ENCODE measurements around the gene UTS2. TPM values are rescaled to one million over a fixed set of nuclear protein-coding genes. Genes with fewer than 3 reads are reported as not detected.

The UTS2 gene
- total and polyA plus RNA-seq, 9 of the 15 experiments (the other 6 are each of a cell fraction or from before 2014, with no cell fraction given): 0.22 to 0.29 TPM; not detected in 7

DNA sequence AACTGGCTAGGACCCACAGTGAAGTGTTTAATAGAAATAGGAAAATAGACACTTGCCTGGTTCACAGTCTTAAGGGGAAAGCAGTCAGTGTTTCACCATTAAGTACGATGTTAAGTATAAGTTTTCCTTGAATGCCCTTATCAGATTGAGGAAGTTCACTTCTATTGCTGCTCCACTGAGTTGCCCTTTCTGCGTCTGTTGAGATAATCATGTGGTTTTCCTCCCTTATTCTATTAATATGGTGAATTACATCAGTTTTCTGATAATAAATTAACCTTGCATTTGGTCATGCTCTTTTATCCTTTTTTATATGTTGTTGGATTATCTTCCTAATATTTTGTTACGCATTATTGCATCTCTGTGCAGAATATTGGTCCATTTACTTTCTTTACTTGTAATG lies 21.4 kb downstream of the UTS2 start (continued):
- TF ChIP-seq, protein P1, sequence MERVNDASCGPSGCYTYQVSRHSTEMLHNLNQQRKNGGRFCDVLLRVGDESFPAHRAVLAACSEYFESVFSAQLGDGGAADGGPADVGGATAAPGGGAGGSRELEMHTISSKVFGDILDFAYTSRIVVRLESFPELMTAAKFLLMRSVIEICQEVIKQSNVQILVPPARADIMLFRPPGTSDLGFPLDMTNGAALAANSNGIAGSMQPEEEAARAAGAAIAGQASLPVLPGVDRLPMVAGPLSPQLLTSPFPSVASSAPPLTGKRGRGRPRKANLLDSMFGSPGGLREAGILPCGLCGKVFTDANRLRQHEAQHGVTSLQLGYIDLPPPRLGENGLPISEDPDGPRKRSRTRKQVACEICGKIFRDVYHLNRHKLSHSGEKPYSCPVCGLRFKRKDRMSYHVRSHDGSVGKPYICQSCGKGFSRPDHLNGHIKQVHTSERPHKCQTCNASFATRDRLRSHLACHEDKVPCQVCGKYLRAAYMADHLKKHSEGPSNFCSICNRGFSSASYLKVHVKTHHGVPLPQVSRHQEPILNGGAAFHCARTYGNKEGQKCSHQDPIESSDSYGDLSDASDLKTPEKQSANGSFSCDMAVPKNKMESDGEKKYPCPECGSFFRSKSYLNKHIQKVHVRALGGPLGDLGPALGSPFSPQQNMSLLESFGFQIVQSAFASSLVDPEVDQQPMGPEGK (CRISPR knock-in tag; IDR thresholded peaks at IDR 0.05; ENCODE audit: borderline replicate concordance): no peak
- TF ChIP-seq DPF2 (IDR thresholded peaks at IDR 0.05): peak; percentile 59
- TF ChIP-seq PHF21A (IDR thresholded peaks at IDR 0.05; ENCODE audit: borderline replicate concordance, low read depth): no peak
- TF ChIP-seq ZKSCAN8 (CRISPR knock-in tag; IDR thresholded peaks at IDR 0.05): no peak
- TF ChIP-seq ATF7 (IDR thresholded peaks at IDR 0.05): 0 out of 2 replicates have a peak, but pooled peaks have one; percentile 9
- TF ChIP-seq RBM22 (IDR thresholded peaks at IDR 0.05; ENCODE audit: low read depth, low read length, poor library complexity, severe bottlenecking): no peak
- TF ChIP-seq ZBTB1 (CRISPR knock-in tag; IDR thresholded peaks at IDR 0.05; ENCODE audit: borderline replicate concordance, low read depth): no peak
- no peak for TF ChIP-seq KLF1 (tag; IDR thresholded peaks at IDR 0.05)
- no peak for TF ChIP-seq ARID3A (IDR thresholded peaks at IDR 0.05; ENCODE audit: borderline replicate concordance, low read depth, low read length)
- TF ChIP-seq, protein P2, sequence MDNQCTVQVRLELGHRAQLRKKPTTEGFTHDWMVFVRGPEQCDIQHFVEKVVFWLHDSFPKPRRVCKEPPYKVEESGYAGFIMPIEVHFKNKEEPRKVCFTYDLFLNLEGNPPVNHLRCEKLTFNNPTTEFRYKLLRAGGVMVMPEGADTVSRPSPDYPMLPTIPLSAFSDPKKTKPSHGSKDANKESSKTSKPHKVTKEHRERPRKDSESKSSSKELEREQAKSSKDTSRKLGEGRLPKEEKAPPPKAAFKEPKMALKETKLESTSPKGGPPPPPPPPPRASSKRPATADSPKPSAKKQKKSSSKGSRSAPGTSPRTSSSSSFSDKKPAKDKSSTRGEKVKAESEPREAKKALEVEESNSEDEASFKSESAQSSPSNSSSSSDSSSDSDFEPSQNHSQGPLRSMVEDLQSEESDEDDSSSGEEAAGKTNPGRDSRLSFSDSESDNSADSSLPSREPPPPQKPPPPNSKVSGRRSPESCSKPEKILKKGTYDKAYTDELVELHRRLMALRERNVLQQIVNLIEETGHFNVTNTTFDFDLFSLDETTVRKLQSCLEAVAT (IDR thresholded peaks at IDR 0.05): peak in 1 of 2 experiments; percentile 54; a peak in 1 of 4 replicates
- TF ChIP-seq MBD1 (CRISPR knock-in tag; IDR thresholded peaks at IDR 0.05): no peak
- TF ChIP-seq TAL1 (IDR thresholded peaks at IDR 0.05): peak; percentile 39; the same call in 1 of the 2 replicates
- TF ChIP-seq ZNF75A (CRISPR knock-in tag; IDR thresholded peaks at IDR 0.05): no peak
- TF ChIP-seq GABPA (tag; conservative IDR thresholded peaks at IDR 0.05; ENCODE audit: low read depth): no peak
- TF ChIP-seq, protein P3, sequence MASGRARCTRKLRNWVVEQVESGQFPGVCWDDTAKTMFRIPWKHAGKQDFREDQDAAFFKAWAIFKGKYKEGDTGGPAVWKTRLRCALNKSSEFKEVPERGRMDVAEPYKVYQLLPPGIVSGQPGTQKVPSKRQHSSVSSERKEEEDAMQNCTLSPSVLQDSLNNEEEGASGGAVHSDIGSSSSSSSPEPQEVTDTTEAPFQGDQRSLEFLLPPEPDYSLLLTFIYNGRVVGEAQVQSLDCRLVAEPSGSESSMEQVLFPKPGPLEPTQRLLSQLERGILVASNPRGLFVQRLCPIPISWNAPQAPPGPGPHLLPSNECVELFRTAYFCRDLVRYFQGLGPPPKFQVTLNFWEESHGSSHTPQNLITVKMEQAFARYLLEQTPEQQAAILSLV (tag; IDR thresholded peaks at IDR 0.05): no peak
- TF ChIP-seq STAT5A (IDR thresholded peaks at IDR 0.05; ENCODE audit: borderline replicate concordance, low read length): no peak

Measured in K562 (cell line).